Gastroesophageal sphincter (tissue), 3 donors: Measurements from ENCODE around the gene RAP1GDS1.

Source experiments
- EP300 ChIP-seq: sonication (generic); formaldehyde crosslinking; IDR thresholded peaks from one replicate; pipeline ENCODE4 v1.6.1; 2017; ENCODE audit warnings: antibody characterized with exemption, mild to moderate bottlenecking
- POLR2AphosphoS5 ChIP-seq: sonication (generic); formaldehyde crosslinking; IDR thresholded peaks from one replicate; pipeline ENCODE4 v1.6.1; 2017; ENCODE audit warnings: antibody characterized with exemption
- TF ChIP-seq, protein P1 (sequence below), 4 experiments: fragments of 200-600 bp in 2 of 4; fragments of 450-650 bp in 2 of 4; sonication (generic) in 1 of 4; IDR thresholded peaks; one replicate each; pipeline ENCODE4 v1.5.1; 2017 to 2019; ENCODE audit warnings: antibody characterized with exemption in 4 of 4, mild to moderate bottlenecking in 2 of 4, moderate library complexity in 2 of 4

DNA sequence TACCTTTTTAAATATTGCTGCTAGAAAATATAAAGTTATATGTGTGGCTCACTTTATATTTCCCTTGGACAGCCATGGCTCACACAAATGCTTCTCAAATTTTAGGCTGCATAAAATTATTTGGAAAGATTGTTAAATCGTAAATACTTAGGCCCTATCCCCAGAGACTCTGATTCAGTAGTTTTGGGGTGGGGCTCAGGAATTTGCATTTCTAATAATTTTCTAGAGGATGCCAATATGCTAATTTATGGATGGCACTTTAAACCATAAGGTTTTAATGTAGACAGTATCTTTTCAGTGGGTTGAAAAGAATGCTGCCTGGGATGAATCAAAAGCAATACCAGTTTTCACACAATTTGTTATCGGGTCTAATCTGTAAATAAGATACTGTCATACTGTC, 49.7 kb downstream of the RAP1GDS1 start:
- TF ChIP-seq, protein P1, sequence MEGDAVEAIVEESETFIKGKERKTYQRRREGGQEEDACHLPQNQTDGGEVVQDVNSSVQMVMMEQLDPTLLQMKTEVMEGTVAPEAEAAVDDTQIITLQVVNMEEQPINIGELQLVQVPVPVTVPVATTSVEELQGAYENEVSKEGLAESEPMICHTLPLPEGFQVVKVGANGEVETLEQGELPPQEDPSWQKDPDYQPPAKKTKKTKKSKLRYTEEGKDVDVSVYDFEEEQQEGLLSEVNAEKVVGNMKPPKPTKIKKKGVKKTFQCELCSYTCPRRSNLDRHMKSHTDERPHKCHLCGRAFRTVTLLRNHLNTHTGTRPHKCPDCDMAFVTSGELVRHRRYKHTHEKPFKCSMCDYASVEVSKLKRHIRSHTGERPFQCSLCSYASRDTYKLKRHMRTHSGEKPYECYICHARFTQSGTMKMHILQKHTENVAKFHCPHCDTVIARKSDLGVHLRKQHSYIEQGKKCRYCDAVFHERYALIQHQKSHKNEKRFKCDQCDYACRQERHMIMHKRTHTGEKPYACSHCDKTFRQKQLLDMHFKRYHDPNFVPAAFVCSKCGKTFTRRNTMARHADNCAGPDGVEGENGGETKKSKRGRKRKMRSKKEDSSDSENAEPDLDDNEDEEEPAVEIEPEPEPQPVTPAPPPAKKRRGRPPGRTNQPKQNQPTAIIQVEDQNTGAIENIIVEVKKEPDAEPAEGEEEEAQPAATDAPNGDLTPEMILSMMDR (IDR thresholded peaks at IDR 0.05) = no peak
- TF ChIP-seq EP300 (no peak), POLR2AphosphoS5 (no peak)
